Liver (tissue), 9 donors: ENCODE results near the gene DPP4. TPM values are rescaled to one million over a fixed set of nuclear protein-coding genes. Genes with fewer than 3 reads are reported as not detected.
"Not testable (repeated sequence)": the region's sequence is repeated elsewhere in the genome, so short reads cannot be mapped to it uniquely, and the experiment has no call there.

Source experiments
- DNase-seq: peaks from one replicate; pipeline ENCODE4 v3.0.0-alpha.2; 2017; ENCODE audit warnings: low spot score
- H3K27ac ChIP-seq, 2 donors: one replicate each; pipeline ENCODE4 v1.7.0; 2013; ENCODE audit warnings: inconsistent platforms in 2 of 2, low read length in 2 of 2, control low read depth in 1 of 2, low read depth in 1 of 2, mild to moderate bottlenecking in 1 of 2
- H3K27me3 ChIP-seq, 4 donors: one replicate each; pipeline versions ENCODE4 v1.6.1 to v1.7.0; 2013; ENCODE audit warnings: low read length in 3 of 4, inconsistent platforms in 1 of 4, mild to moderate bottlenecking in 1 of 4, moderate library complexity in 1 of 4; ENCODE audit not compliant: control insufficient read depth in 4 of 4, insufficient read depth in 4 of 4
- H3K36me3 ChIP-seq, 4 donors: one replicate each; pipeline versions ENCODE4 v1.6.1 to v1.7.0; 2013; ENCODE audit warnings: low read length in 3 of 4, mild to moderate bottlenecking in 3 of 4, low read depth in 1 of 4, moderate library complexity in 1 of 4; ENCODE audit not compliant: control insufficient read depth in 4 of 4, insufficient read depth in 3 of 4
- H3K4me1 ChIP-seq, 4 donors: one replicate each; pipeline versions ENCODE4 v1.6.1 to v1.7.0; 2013; ENCODE audit warnings: low read length in 3 of 4, mild to moderate bottlenecking in 3 of 4, moderate library complexity in 1 of 4; ENCODE audit not compliant: control insufficient read depth in 4 of 4, insufficient read depth in 4 of 4
- H3K4me3 ChIP-seq, 3 donors: one replicate each; pipeline versions ENCODE4 v1.6.1 to v1.7.0; 2013; ENCODE audit warnings: low read length in 3 of 3, control low read depth in 1 of 3, low read depth in 1 of 3, mild to moderate bottlenecking in 1 of 3
- H3K9ac ChIP-seq, 2 donors: one replicate each; pipeline ENCODE4 v1.7.0; 2013; ENCODE audit warnings: low read length in 2 of 2, mild to moderate bottlenecking in 2 of 2, moderate library complexity in 2 of 2, control low read depth in 1 of 2, low read depth in 1 of 2
- H3K9me3 ChIP-seq, 4 donors: one replicate each; pipeline versions ENCODE4 v1.6.1 to v1.7.0; 2013; ENCODE audit warnings: low read length in 3 of 4; ENCODE audit not compliant: control insufficient read depth in 4 of 4
- FOXA2 ChIP-seq: IDR thresholded peaks from 2 replicates; pipeline ENCODE4 v1.6.1; 2016; ENCODE audit warnings: antibody characterized with exemption
- GABPA ChIP-seq, 2 donors: IDR thresholded peaks in 1 of 2; conservative IDR thresholded peaks in 1 of 2; 2 replicates each; pipeline ENCODE4 v1.6.1; 2016; ENCODE audit warnings: antibody characterized with exemption in 2 of 2, mild to moderate bottlenecking in 1 of 2, moderate library complexity in 1 of 2
- HNF4A ChIP-seq, 2 donors: conservative IDR thresholded peaks; 2 replicates each; pipeline ENCODE4 v1.6.1; 2016; ENCODE audit warnings: antibody characterized with exemption in 2 of 2, mild to moderate bottlenecking in 2 of 2
- HNF4G ChIP-seq: IDR thresholded peaks from 2 replicates; pipeline ENCODE4 v1.6.1; 2016; ENCODE audit warnings: antibody characterized with exemption
- JUND ChIP-seq, 2 donors: IDR thresholded peaks; 2 replicates each; pipeline ENCODE4 v1.6.1; 2016; ENCODE audit warnings: antibody characterized with exemption in 2 of 2
- NR2F2 ChIP-seq: IDR thresholded peaks from 2 replicates; pipeline ENCODE4 v1.6.1; 2016; ENCODE audit warnings: antibody characterized with exemption
- RAD21 ChIP-seq, 2 donors: IDR thresholded peaks; 2 replicates each; pipeline ENCODE4 v1.6.1; 2016; ENCODE audit warnings: antibody characterized with exemption in 2 of 2, mild to moderate bottlenecking in 2 of 2
- RXRA ChIP-seq, 2 donors: IDR thresholded peaks; 2 replicates each; pipeline ENCODE4 v1.6.1; 2017 to 2018; ENCODE audit warnings: antibody characterized with exemption in 2 of 2, mild to moderate bottlenecking in 1 of 2
- TAF1 ChIP-seq: conservative IDR thresholded peaks from 2 replicates; pipeline ENCODE4 v1.6.1; 2016; ENCODE audit warnings: antibody characterized with exemption, mild to moderate bottlenecking
- WGBS: extraction: QIAGEN DNeasy Blood & Tissue Kit; methylation state at CpG from one replicate; pipeline ENCODE4 v1.1.7; 2013; 5-methylcytosine and 5-hydroxymethylcytosine counted together
- polyA plus RNA-seq, 2 donors: library from polyadenylated mRNA; stranded (reverse) in 1 of 2; unstranded in 1 of 2; fragments of 200-250 nt in 1 of 2; fragments of >200 nt in 1 of 2; fragmentation: Nextera tagmentation in 1 of 2; extraction: Ambion mirVana in 1 of 2; gene quantifications; one replicate each; pipeline versions ENCODE4 v1.2.1 to v1.2.3, GENCODE V29; 2013 to 2015
- total RNA-seq, 2 donors: library from RNA; depleted of rRNA; stranded (reverse); fragments of >200 nt; gene quantifications; one replicate each; pipeline ENCODE4 v1.2.3, GENCODE V29; 2014
- TF ChIP-seq, protein P1 (sequence below): fragments of 150-350 bp; IDR thresholded peaks from 2 replicates; pipeline ENCODE4 v1.5.1; 2017; ENCODE audit warnings: improper control_type of control experiment, low read depth, low read length; ENCODE audit not compliant: missing input control
- TF ChIP-seq, protein P2 (sequence below): IDR thresholded peaks from 2 replicates; pipeline ENCODE4 v1.6.1; 2016; ENCODE audit warnings: antibody characterized with exemption, mild to moderate bottlenecking
- TF ChIP-seq, protein P3 (sequence below): IDR thresholded peaks from 2 replicates; pipeline ENCODE4 v1.6.1; 2016; ENCODE audit warnings: antibody characterized with exemption
- donor health status: healthy.
- donor health status: healthy.
- donor health status: healthy.
- donor health status: healthy.
- donor health status: healthy.

The DPP4 gene
- total and polyA plus RNA-seq, 4 donors = 9.6 to 30.1 (median 13.5) TPM

DNA sequence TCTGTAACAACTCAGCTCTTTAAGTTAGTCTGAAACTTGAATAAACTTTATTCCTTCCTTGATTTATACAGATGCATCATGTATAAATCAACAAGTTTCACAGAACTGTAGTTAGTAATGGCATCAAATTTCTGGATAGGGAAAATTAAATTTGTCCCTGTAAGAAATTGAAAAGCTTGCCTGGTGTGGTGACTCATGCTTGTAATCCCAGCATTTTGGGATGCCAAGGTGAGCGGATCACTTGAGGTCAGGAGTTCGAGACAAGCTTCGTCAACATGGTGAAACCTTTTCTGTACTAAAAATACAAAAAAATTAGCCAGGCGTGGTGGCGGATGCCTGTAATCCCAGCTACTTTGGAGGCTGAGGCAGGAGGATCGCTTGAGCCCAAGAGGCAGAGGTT is 96.1 kb downstream of the DPP4 start:
- not testable (repeated sequence) for H3K27me3 ChIP-seq, H3K9me3 ChIP-seq, H3K27ac ChIP-seq, H3K4me1 ChIP-seq, H3K9ac ChIP-seq, H3K4me3 ChIP-seq, DNase-seq, H3K36me3 ChIP-seq
- WGBS = 86% methylated on average over 6 of the region's 6 CpGs

- Histone ChIP-seq H3K27ac (no peak overlapping the region), H3K9me3 (no peaks in the 10 kb centered on the region), H3K4me1 (peaks cover 0 to 1% (median 0%) of the 10 kb centered on the region in 4 donors), H3K9ac (no peak overlapping the region), H3K36me3 (no peaks in the 10 kb centered on the region), H3K27me3 (no peaks in the 10 kb centered on the region), H3K4me3 (no peak overlapping the region)
- no peak for DNase-seq
- TF ChIP-seq, protein P1, sequence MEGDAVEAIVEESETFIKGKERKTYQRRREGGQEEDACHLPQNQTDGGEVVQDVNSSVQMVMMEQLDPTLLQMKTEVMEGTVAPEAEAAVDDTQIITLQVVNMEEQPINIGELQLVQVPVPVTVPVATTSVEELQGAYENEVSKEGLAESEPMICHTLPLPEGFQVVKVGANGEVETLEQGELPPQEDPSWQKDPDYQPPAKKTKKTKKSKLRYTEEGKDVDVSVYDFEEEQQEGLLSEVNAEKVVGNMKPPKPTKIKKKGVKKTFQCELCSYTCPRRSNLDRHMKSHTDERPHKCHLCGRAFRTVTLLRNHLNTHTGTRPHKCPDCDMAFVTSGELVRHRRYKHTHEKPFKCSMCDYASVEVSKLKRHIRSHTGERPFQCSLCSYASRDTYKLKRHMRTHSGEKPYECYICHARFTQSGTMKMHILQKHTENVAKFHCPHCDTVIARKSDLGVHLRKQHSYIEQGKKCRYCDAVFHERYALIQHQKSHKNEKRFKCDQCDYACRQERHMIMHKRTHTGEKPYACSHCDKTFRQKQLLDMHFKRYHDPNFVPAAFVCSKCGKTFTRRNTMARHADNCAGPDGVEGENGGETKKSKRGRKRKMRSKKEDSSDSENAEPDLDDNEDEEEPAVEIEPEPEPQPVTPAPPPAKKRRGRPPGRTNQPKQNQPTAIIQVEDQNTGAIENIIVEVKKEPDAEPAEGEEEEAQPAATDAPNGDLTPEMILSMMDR = no peak
- TF ChIP-seq TAF1 = no peak
- TF ChIP-seq HNF4A (conservative IDR thresholded peaks at IDR 0.05) = no peak
- TF ChIP-seq JUND (IDR thresholded peaks at IDR 0.05) = no peak
- no peak for TF ChIP-seq NR2F2
- TF ChIP-seq HNF4G = no peak
- TF ChIP-seq, protein P2, sequence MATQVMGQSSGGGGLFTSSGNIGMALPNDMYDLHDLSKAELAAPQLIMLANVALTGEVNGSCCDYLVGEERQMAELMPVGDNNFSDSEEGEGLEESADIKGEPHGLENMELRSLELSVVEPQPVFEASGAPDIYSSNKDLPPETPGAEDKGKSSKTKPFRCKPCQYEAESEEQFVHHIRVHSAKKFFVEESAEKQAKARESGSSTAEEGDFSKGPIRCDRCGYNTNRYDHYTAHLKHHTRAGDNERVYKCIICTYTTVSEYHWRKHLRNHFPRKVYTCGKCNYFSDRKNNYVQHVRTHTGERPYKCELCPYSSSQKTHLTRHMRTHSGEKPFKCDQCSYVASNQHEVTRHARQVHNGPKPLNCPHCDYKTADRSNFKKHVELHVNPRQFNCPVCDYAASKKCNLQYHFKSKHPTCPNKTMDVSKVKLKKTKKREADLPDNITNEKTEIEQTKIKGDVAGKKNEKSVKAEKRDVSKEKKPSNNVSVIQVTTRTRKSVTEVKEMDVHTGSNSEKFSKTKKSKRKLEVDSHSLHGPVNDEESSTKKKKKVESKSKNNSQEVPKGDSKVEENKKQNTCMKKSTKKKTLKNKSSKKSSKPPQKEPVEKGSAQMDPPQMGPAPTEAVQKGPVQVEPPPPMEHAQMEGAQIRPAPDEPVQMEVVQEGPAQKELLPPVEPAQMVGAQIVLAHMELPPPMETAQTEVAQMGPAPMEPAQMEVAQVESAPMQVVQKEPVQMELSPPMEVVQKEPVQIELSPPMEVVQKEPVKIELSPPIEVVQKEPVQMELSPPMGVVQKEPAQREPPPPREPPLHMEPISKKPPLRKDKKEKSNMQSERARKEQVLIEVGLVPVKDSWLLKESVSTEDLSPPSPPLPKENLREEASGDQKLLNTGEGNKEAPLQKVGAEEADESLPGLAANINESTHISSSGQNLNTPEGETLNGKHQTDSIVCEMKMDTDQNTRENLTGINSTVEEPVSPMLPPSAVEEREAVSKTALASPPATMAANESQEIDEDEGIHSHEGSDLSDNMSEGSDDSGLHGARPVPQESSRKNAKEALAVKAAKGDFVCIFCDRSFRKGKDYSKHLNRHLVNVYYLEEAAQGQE = no peak
- no peak for TF ChIP-seq RAD21 (IDR thresholded peaks at IDR 0.05)
- TF ChIP-seq RXRA (IDR thresholded peaks at IDR 0.05) = no peak
These were observed 97.1 kb downstream of the DPP4 start for GRCh38 chr2:161976917-161977316.

GRCh38 chr2:161976295-161976694 is 97.7 kb downstream of the DPP4 start:
- H3K4me3 ChIP-seq = no peak overlapping the region
- H3K27ac ChIP-seq = no peak overlapping the region
- H3K27me3 ChIP-seq = no peaks in the 10 kb centered on the region
- H3K36me3 ChIP-seq = no peaks in the 10 kb centered on the region
- 84% methylated on average over 1 of the region's 1 CpG for WGBS
- H3K9ac ChIP-seq = no peak overlapping the region
- DNase-seq = no peak
- TF ChIP-seq GABPA (IDR thresholded peaks at IDR 0.05 in 1 of 2, conservative IDR thresholded peaks at IDR 0.05 in 1 of 2) (no peak), HNF4G (no peak), TAF1 (no peak), HNF4A (conservative IDR thresholded peaks at IDR 0.05) (no peak), FOXA2 (no peak)
- TF ChIP-seq, protein P1 = no peak
- TF ChIP-seq, protein P3, sequence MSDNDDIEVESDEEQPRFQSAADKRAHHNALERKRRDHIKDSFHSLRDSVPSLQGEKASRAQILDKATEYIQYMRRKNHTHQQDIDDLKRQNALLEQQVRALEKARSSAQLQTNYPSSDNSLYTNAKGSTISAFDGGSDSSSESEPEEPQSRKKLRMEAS = no peak
- H3K4me1 ChIP-seq = peaks cover 0 to 1% (median 0%) of the 10 kb centered on the region in 4 donors
- H3K9me3 ChIP-seq = no peaks in the 10 kb centered on the region
